Globus pallidus (tissue), 1 donor: ENCODE measurements around the gene SCAF1.
"Not testable (repeated sequence)": the region's sequence is repeated elsewhere in the genome, so short reads cannot be mapped to it uniquely, and the experiment has no call there.

ENCODE experiments used
- DNase-seq: peaks from one replicate; pipeline ENCODE4 v3.0.0-alpha.2; 2015; ENCODE audit warnings: low spot score

The SCAF1 gene

GRCh38 chr19:49616532-49616931 lies 25.5 kb upstream of the SCAF1 start:
- no peak for DNase-seq

GRCh38 chr19:49616945-49617344 lies 25.1 kb upstream of the SCAF1 start:
- DNase-seq: no peak

GRCh38 chr19:49617860-49618259 lies 24.1 kb upstream of the SCAF1 start:
- not testable (repeated sequence) for DNase-seq

- no peak for DNase-seq
Measured at GRCh38 chr19:49624967-49625910, 16.8 kb upstream of the SCAF1 start.

- DNase-seq: no peak
Measured at GRCh38 chr19:49626226-49626625, 15.8 kb upstream of the SCAF1 start.

GRCh38 chr19:49629659-49630058 lies 12.3 kb upstream of the SCAF1 start:
- no peak for DNase-seq

- DNase-seq: no peak
Measured at GRCh38 chr19:49631014-49631588, 10.9 kb upstream of the SCAF1 start.

- no peak for DNase-seq
Measured at GRCh38 chr19:49631610-49632192, 10.3 kb upstream of the SCAF1 start.

GRCh38 chr19:49632576-49632975 lies 9.4 kb upstream of the SCAF1 start:
- no peak for DNase-seq

GRCh38 chr19:49633273-49633672 lies 8.7 kb upstream of the SCAF1 start:
- not testable (repeated sequence) for DNase-seq

GRCh38 chr19:49635530-49636232 lies 6.3 kb upstream of the SCAF1 start:
- no peak for DNase-seq

- no peak for DNase-seq
Measured at GRCh38 chr19:49636233-49636932, 5.6 kb upstream of the SCAF1 start.

GRCh38 chr19:49637821-49638738 lies 3.9 kb upstream of the SCAF1 start:
- no peak for DNase-seq

GRCh38 chr19:49639401-49640112 lies 2.5 kb upstream of the SCAF1 start:
- no peak for DNase-seq

GRCh38 chr19:49640113-49640898 lies 1.7 kb upstream of the SCAF1 start, which contains the start of gene RRAS:
RRAS (minus strand) TSS chr19:49640143; CDS start chr19:49640098, 45 bp downstream.
- DNase-seq: peak; percentile 99

- DNase-seq: no peak
Measured at GRCh38 chr19:49642492-49643035, 555 bp downstream of the SCAF1 start.

- DNase-seq: no peak
Measured at GRCh38 chr19:49643466-49643865, 1.5 kb downstream of the SCAF1 start.

GRCh38 chr19:49645592-49645991 lies 3.6 kb downstream of the SCAF1 start:
- no peak for DNase-seq

GRCh38 chr19:49645995-49646394 lies 4.0 kb downstream of the SCAF1 start:
- no peak for DNase-seq
